Measurements from ENCODE around the gene PRKCB. TPM values are rescaled to one million over a fixed set of nuclear protein-coding genes. Genes with fewer than 3 reads are reported as not detected.

The PRKCB gene
- total and polyA plus RNA-seq, 2 experiments from 2014 or later, result 3.7 to 16.4 TPM

DNA sequence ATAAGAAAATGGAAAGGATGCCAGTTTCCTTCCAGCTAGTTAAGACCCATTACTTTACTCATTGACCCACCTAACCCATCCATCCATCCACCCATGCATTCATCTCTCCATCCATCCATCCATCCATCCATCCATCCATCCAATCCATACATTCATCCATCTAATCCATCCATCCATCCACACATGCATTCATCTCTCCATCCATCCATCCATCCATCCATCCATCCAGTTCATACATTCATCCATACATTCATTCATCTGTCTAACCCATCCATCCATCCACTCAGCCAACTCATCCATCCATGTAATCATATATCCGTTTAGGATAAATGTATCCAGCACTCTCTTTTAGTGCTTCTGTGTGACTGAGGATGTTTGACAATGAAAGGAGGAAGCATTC, 241.5 kb downstream of the PRKCB start:
- no peaks in the 10 kb centered on the region for H3K36me3 ChIP-seq (ENCODE audit: insufficient read depth)
- no peak overlapping the region for H3K27ac ChIP-seq (ENCODE audit: low read depth)
- H3K4me2 ChIP-seq, result no peak overlapping the region
- Mint-ChIP-seq H3K36me3 (ENCODE audit: low read depth) (no peaks in the 10 kb centered on the region; the same call in 2 of the 3 replicates), H3K4me1 (peaks cover 16% of the 10 kb centered on the region), H3K27ac (no peak overlapping the region), H3K4me3 (no peak overlapping the region), H3K9me3 (no peaks in the 10 kb centered on the region), H3K27me3 (ENCODE audit: insufficient read depth, low read depth, poor library complexity) (peaks cover 4% of the 10 kb centered on the region)
- H3K27me3 ChIP-seq (ENCODE audit: insufficient read depth), result no peaks in the 10 kb centered on the region
- DNase-seq (ENCODE audit: low spot score), result no peak
- ATAC-seq, result no peak
- H4K20me1 ChIP-seq (replicated peaks; ENCODE audit: insufficient read depth), result no peaks in the 10 kb centered on the region
- no peak overlapping the region for H2AFZ ChIP-seq
- H3K4me1 ChIP-seq (ENCODE audit: insufficient read depth), result peaks cover 8% of the 10 kb centered on the region; the same call in 1 of the 2 replicates
- H3F3A ChIP-seq (replicated peaks; ENCODE audit: low read depth), result no peaks in the 10 kb centered on the region
- no peak overlapping the region for H3K4me3 ChIP-seq
- TF ChIP-seq EZH2phosphoT487 (IDR thresholded peaks at IDR 0.05; ENCODE audit: unreplicated experiment) (no peak), ZNF114 (CRISPR knock-in tag; IDR thresholded peaks at IDR 0.05) (no peak), ETS1 (IDR thresholded peaks at IDR 0.05) (no peak), STAT1 (IDR thresholded peaks at IDR 0.05; ENCODE audit: unreplicated experiment) (no peak), ZNF462 (CRISPR knock-in tag; IDR thresholded peaks at IDR 0.05) (no peak), ZNF331 (CRISPR knock-in tag; IDR thresholded peaks at IDR 0.05; ENCODE audit: low read depth) (no peak), POLR2AphosphoS5 (IDR thresholded peaks at IDR 0.05; ENCODE audit: low read depth) (no peak), EZH2 (IDR thresholded peaks at IDR 0.05; ENCODE audit: low read depth, unreplicated experiment) (no peak), REST (IDR thresholded peaks at IDR 0.05; ENCODE audit: unreplicated experiment) (no peak), JUNB (IDR thresholded peaks at IDR 0.05; ENCODE audit: unreplicated experiment) (no peak), CREB1 (CRISPR knock-in tag; IDR thresholded peaks at IDR 0.05; ENCODE audit: low read depth) (no peak), NANOG (IDR thresholded peaks at IDR 0.05; ENCODE audit: borderline replicate concordance) (no peak)
- TF ChIP-seq, protein P1, sequence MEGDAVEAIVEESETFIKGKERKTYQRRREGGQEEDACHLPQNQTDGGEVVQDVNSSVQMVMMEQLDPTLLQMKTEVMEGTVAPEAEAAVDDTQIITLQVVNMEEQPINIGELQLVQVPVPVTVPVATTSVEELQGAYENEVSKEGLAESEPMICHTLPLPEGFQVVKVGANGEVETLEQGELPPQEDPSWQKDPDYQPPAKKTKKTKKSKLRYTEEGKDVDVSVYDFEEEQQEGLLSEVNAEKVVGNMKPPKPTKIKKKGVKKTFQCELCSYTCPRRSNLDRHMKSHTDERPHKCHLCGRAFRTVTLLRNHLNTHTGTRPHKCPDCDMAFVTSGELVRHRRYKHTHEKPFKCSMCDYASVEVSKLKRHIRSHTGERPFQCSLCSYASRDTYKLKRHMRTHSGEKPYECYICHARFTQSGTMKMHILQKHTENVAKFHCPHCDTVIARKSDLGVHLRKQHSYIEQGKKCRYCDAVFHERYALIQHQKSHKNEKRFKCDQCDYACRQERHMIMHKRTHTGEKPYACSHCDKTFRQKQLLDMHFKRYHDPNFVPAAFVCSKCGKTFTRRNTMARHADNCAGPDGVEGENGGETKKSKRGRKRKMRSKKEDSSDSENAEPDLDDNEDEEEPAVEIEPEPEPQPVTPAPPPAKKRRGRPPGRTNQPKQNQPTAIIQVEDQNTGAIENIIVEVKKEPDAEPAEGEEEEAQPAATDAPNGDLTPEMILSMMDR (conservative IDR thresholded peaks at IDR 0.05; ENCODE audit: low read depth in 2 of 2), result no peak
- peaks cover 6% of the 10 kb centered on the region; the same call in 1 of the 2 replicates for H3K9me2 ChIP-seq (ENCODE audit: insufficient read depth)
- no peaks in the 10 kb centered on the region for H3K79me2 ChIP-seq (replicated peaks; ENCODE audit: insufficient read depth)
